ENCODE data around the gene SLC35B1.
"Not testable (repeated sequence)": the region's sequence is repeated elsewhere in the genome, so short reads cannot be mapped to it uniquely, and the experiment has no call there.

SLC35B1 gene

DNA sequence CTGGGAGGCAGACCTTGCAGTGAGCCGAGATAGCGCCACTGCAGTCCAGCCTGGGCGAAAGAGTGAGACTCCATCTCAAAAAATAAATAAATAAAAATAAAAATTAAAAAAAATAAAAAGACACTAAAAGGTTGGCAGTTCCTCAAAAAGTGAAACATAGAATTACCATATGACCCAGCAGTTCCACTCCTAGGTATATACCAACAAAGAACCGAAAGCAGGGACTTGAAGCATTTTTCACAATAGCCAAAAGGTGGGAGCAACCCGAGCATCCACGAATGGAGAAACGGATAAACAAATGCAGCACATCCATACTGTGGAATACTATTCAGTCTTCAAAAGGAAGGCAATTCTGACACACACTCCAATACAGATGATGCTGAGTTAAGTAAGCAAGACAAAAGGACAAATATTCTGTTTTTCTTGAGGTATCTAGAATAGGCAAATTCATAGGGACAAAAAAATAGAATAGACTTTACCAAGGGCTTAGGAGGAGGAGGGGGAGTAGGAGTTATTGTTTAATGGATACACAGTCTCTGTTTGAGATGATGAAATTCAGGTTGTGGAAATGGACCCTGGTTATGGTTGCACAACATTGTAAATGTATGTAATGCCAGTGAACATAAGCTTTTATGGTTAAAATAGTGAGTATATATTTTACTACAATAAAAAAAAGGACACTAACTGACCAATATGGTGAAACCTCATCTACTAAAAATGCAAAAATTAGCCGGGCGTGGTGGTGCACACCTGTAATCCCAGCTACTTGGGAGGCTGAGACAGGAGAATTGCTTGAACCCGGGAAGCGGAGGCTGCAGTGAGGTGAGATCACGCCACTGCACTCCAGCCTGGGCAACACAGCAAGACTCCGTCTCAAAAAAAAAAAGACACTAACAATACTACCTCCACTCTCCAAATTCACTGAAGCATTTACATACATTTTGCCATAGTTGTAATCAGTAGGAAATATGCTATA lies 27.0 kb upstream of the SLC35B1 start:
- DNase-seq: no peak

DNA sequence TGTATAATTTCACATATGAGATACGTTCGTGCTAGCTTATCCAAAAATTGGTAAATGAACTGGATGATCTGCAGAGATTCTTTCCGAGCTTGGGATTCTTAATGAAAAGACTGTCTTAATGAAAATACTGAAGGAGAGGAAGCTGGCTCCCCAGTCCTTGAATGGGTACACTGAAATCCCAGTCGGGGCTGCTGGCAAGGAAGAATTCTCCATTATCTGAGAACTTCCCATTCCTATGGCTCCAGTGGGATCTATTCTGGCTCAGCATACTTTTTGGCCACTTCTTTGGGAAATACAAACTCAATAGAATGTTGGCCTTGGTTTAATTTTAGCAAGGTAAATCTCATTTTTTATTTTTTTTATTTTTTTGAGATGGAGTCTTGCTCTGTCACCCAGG lies 23.7 kb upstream of the SLC35B1 start:
- DNase-seq: no peak

GRCh38 chr17:49730785-49731434 lies 23.1 kb upstream of the SLC35B1 start:
- DNase-seq: no peak

GRCh38 chr17:49730078-49730784 lies 22.5 kb upstream of the SLC35B1 start:
- DNase-seq: no peak

GRCh38 chr17:49729069-49729468 lies 21.3 kb upstream of the SLC35B1 start:
- no peak for DNase-seq

DNA sequence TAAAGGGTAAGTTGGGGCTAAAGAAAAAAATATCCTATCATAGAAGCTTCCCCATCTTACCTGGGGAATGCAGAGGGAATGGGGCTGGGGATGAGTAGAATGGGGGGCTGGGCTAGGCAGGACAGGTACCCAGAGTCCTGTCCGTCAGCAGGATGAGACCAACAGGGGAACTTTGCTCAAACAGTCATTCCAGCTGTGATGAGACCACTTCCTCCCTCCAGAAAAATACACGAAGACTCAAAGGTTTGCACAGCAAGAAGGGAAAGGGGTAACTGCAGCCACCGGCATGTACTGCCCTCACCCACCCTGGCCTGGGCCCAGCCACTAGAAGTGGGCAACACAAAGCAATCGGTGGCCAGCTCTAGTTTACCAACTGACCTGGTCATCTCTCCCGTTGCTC lies 20.7 kb upstream of the SLC35B1 start:
- DNase-seq: no peak

GRCh38 chr17:49727380-49727779 lies 19.6 kb upstream of the SLC35B1 start:
- no peak for DNase-seq

- DNase-seq: no peak
Observed at GRCh38 chr17:49725452-49726130, 17.8 kb upstream of the SLC35B1 start.

DNA sequence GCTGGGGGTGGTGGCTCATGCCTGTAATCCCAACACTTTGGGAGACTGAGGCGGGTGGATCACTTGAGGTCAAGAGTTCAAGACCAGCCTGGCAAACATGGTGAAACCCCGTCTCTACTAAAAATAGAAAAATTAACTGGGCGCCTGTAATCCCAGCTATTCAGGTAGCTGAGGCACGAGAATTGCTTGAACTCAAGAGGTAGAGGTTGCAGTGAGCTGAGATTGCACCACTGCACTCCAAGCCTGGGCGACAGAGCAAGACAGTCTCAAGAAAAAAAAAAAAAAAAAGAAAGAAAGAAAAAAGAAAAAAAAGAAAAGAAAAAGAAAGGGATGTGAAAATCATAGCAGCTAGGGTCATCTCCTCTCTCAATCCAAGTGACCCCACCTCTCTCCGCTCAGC lies 16.8 kb upstream of the SLC35B1 start:
- DNase-seq: not testable (repeated sequence)

DNA sequence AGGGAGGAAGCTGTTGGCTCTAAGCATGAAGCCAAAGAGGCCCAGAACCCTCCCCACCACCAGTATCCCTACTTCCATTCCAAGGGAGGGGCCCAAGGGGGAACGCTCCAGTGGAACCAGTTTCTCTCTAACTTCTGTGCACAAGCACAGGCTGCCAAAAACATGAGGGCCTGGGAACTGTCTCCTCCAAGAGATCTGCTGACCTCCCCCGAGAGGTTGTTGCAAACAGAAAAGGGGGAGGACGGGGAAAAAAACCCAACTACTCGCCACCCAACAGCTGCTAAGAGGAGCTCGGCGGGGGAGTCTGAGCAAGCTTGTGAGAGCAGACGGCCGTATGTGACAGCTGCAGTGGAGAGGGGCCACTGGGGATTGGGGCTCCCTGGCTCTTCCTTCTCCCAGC lies 15.7 kb upstream of the SLC35B1 start:
- DNase-seq: no peak

DNA sequence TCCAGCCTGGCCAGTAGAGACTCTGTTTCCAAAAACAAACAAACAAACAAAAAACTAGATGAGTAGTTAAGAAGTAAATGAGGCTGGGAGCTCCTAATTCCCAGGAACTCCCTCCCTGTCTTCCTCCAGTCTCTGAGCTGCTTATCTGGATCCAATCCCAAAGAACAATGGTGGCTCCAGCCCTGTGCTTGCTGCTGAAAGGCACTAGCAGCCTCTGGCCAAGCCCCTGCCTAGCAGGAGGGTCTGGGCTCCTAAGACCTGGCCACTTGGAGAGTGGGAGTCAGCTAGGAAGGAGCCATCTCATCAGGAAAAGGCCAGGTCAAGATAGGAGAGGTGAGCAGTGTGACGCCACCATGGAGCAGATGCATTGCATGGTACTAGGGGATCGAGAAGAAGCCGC lies 14.3 kb upstream of the SLC35B1 start:
- DNase-seq: no peak

DNA sequence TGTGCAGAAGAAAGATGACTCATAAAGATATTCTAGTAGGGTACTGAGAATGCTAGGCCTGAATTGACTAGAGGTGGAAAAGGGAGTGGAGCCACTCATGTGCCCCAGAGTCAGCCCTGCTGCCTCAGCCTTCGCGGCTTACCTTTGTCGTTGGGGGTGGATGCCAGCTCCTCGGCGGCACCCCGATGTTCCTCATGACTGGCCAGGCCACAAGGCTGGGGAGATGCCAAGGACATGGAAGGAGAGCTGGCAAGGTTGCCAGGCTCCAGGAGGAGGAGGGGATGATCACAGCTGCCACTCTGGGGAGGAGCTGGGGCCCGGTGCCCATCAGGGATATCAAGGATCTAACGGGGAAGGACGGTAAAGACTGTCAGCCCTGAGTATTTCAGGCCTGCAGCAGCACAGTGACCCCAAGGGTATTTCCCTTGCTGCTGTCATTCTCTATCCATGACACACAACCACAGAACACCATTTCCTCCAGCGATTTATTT lies 9.7 kb upstream of the SLC35B1 start:
- peak; percentile 78 for DNase-seq

DNA sequence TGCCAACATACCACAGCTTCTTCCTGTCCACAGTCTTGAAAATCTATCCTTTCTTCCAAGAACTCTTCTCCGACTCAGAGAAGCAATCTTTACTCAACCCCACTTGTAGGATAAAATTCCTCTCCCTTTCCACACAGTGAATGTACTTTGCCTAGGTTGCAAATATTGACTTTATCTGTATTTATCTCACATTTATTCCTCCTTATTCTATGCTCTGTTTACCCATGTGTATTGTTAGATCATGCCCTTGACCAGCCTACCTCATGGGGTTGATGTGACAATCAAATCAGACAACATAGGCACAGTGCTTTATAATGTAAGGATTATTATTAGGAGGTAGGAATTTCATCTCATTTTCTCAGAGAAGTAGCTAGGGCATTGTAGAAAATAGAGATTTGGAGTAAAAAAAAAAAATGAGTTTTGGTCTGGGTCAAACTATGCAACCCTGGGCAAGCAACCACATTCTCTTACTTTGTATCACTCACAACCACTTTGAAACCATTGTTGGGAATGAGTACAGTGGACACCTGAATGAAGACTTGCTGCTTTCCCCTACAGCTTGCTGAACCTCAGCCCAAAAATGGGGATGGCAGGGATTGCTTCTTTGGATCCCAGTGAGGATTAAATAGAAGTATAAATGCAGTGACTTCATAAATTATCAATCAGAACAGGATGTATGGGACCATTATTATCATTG lies 9.1 kb upstream of the SLC35B1 start:
- DNase-seq: peak; percentile 43

DNA sequence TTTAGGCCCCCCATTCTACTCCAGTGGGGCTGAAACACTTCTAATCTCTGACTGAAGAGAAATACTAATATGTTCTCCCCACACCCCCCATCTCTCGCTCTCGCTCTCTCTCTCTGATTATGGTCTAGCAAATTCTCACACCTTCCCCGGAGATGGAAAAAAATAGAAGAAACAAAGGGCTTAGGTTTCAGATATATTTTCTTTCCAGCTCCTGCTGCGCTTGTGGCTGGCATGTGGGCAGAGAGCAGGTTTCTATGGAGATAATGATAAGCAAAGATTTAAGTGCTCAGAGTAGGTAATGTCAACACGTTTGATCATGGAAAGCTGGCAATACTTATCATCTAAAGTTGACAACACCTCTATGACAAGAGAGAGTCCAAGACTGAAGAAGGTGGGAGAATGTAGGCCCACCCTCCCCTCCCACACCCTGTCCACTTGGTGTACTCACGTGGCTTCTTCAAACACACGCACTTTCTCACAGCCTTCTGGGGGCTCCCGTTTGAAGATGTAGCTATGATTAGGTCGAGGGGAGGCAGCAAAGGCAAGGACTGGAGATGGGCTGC lies 8.0 kb upstream of the SLC35B1 start:
- peak; percentile 68 for DNase-seq

GRCh38 chr17:49715216-49715615 lies 7.5 kb upstream of the SLC35B1 start:
- DNase-seq: peak; percentile 82

GRCh38 chr17:49708515-49709183 lies 885 bp upstream of the SLC35B1 start:
- no peak for DNase-seq

GRCh38 chr17:49707246-49707607 lies 537 bp downstream of the SLC35B1 start:
- no peak for DNase-seq

DNA sequence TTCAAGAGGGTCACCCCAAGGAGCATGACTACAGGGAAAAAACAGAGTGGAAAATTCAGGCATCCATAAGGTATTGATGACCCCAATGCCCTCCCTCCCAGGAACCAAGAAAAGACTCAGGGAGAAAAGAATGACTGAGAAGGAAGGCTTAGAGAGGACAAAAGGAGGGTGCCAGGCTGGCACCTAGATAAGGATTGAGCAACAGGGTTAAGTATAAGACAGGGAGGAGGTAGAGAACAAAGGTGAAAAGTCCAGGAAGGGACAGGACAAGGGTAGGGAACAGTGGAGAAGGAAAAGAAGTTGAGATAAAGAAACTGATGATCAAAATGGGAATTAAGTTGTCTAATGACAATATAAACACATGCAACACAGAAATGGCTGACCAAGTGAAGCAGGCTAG lies 2.5 kb downstream of the SLC35B1 start:
- DNase-seq: no peak

GRCh38 chr17:49703557-49704277 lies 4.0 kb downstream of the SLC35B1 start:
- peak; percentile 28 for DNase-seq

DNA sequence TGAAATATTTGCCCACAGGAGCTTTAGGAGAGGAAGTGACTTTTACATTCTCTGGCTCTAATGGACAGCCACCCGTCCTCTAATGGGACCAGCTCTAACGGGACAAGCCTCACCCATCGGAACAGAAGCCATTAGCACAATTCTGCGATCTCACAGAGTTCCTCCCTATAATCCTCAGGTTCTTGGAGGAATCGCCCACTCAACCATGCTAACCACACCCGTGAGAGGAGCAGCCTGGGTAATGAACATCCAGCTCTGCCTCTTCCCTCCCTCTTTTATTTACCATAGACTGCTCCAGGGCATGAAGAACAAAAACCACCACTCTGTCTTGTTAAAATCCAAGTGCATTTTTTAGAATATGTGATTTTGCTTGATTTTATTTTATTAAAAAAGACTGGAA lies 6.8 kb downstream of the SLC35B1 start:
- DNase-seq: no peak

Data from activated CD4-positive, alpha-beta T cell treated with anti-CD3 and anti-CD28 coated beads, Interleukin-2, amount 50 U/mL, for 16 hours (primary cell).